ENCODE data around the gene RFFL.

RFFL gene

GRCh38 chr17:34974794-34975785, 88.4 kb downstream of the RFFL start:
- DNase-seq (ENCODE audit: low read depth in 2 of 2): no peak

- DNase-seq (ENCODE audit: low read depth in 2 of 2): no peak
Observed at GRCh38 chr17:34974179-34974578, 89.3 kb downstream of the RFFL start.

GRCh38 chr17:34961093-34961911, 102.2 kb downstream of the RFFL start, which contains the start of the genes CCT6B and ZNF830:
Gene CCT6B, minus strand, starts transcription at chr17:34961460. Its CDS starts 67 bp downstream, at chr17:34961393.
Gene ZNF830, plus strand, starts transcription at chr17:34961540. Its CDS starts 27 bp downstream, at chr17:34961567.
- DNase-seq (ENCODE audit: low read depth in 2 of 2): peak; percentile 55 to 68

GRCh38 chr17:34958438-34958837, 105.1 kb downstream of the RFFL start:
- no peak for DNase-seq (ENCODE audit: low read depth in 2 of 2)
